ENCODE results near the gene CD109. TPM values are rescaled to one million over a fixed set of nuclear protein-coding genes. Genes with fewer than 3 reads are reported as not detected.

CD109 gene
- polyA plus RNA-seq, 3 donors: 0.17 to 0.30 (median 0.20) TPM

DNA sequence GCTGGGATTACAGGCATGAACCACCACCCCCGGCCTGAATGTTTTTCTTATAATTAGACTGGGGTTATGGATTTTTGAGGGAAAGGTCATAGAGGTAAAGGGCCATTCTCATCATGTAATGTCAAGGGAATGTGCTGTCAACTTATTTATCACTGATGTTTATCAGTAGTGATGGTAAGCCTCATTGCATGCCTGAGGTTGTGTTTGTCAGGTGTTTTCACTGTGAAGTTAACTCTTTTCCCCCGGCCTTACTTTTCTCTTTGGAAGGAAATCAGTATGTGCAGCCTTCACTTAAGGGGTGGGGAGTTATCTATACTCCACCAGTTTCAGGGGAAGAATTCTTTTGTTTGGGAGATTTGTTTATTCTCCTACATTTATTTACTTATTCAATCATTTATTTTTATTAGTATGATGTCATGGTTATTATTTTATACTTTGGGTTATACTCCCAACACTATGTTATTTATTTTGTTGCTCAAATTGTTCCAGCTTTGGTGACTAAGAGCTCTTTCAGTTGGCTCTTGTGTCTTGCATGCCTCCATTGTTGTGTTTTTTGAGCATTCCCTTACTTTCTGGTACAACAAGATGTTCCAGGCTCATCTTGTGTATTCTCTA, 39.4 kb upstream of the CD109 start:
- H3K36me3 Mint-ChIP-seq: peaks cover 5 to 8% of the 10 kb centered on the region in 2 donors
- no peaks in the 10 kb centered on the region for H3K9me3 ChIP-seq (replicated peaks in 1 of 2; ENCODE audit: control insufficient read depth in 1 of 2, insufficient read depth in 1 of 2, low read length in 2 of 2)
- no peak overlapping the region for H3K4me3 ChIP-seq (replicated peaks in 1 of 3; ENCODE audit: low read depth in 2 of 3, low read length in 3 of 3)
- H3K9me3 Mint-ChIP-seq: peaks cover 0 to 3% (median 0%) of the 10 kb centered on the region in 7 donors
- no CpG with 5 or more reads among the region's 2 CpGs for WGBS (ENCODE audit: insufficient coverage)
- H3K27ac ChIP-seq (ENCODE audit: low read depth in 1 of 2, low read length in 2 of 2): no peak overlapping the region
- no peaks in the 10 kb centered on the region for H3K27me3 ChIP-seq (ENCODE audit: control insufficient read depth in 2 of 2, insufficient read depth in 2 of 2, low read length in 2 of 2)
- no peaks in the 10 kb centered on the region for H3K36me3 ChIP-seq (replicated peaks in 1 of 2; ENCODE audit: control insufficient read depth in 1 of 2, insufficient read depth in 2 of 2, low read length in 2 of 2)
- DNase-seq: no peak
- H3K27ac Mint-ChIP-seq: no peak overlapping the region
- H3K9ac ChIP-seq (ENCODE audit: insufficient read depth, low read length, poor library complexity, severe bottlenecking): no peak overlapping the region
- no peak overlapping the region for H3K4me3 Mint-ChIP-seq
- TF ChIP-seq, protein P1, sequence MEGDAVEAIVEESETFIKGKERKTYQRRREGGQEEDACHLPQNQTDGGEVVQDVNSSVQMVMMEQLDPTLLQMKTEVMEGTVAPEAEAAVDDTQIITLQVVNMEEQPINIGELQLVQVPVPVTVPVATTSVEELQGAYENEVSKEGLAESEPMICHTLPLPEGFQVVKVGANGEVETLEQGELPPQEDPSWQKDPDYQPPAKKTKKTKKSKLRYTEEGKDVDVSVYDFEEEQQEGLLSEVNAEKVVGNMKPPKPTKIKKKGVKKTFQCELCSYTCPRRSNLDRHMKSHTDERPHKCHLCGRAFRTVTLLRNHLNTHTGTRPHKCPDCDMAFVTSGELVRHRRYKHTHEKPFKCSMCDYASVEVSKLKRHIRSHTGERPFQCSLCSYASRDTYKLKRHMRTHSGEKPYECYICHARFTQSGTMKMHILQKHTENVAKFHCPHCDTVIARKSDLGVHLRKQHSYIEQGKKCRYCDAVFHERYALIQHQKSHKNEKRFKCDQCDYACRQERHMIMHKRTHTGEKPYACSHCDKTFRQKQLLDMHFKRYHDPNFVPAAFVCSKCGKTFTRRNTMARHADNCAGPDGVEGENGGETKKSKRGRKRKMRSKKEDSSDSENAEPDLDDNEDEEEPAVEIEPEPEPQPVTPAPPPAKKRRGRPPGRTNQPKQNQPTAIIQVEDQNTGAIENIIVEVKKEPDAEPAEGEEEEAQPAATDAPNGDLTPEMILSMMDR (IDR thresholded peaks at IDR 0.05): no peak
- H3K4me1 Mint-ChIP-seq: peaks cover 18% of the 10 kb centered on the region
- peaks cover 14 to 21% of the 10 kb centered on the region in 2 donors for H3K4me1 ChIP-seq (ENCODE audit: control insufficient read depth in 1 of 2, insufficient read depth in 2 of 2, low read length in 2 of 2)
- H4K20me1 ChIP-seq (ENCODE audit: insufficient read depth, low read length): no peaks in the 10 kb centered on the region
- H3K4me2 ChIP-seq (replicated peaks; ENCODE audit: extremely low read depth, low read length, poor library complexity, severe bottlenecking): no peak overlapping the region
- H2AFZ ChIP-seq (ENCODE audit: insufficient read depth, low read depth, low read length, poor library complexity, severe bottlenecking): no peak overlapping the region
- peaks cover 26% of the 10 kb centered on the region for H3K79me2 ChIP-seq (ENCODE audit: insufficient read depth, low read length)
- H3K27me3 Mint-ChIP-seq (ENCODE audit: low read depth in 3 of 3): peaks cover 0 to 2% (median 0%) of the 10 kb centered on the region in 3 donors
- intact Hi-C loops (cut with micrococcal nuclease): loop anchor here in 1 of 2 donors (10.0 kb wide), 1 partner anchor 72 kb away; no protein-coding TSS in a partner anchor

DNA sequence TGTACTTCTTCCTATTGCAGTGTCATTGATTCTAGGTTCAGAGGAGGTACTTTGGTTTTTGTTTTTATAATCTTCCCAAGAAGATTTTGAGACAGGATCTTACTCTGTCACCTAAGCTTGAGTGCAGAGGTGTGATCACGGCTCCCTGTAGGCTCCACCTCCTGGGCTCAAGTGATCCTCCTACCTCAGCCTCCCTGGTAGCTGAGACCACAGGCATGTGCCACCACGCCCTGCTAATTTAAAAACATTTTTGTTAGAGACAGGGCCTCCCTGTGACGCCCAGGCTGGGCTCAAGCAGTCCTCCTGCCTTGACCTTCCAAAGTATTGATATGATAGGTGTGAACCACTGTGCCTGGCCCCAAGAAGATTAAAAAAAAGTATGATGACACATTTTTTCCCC, 38.8 kb upstream of the CD109 start:
- Histone ChIP-seq H3K9ac (ENCODE audit: insufficient read depth, low read length, poor library complexity, severe bottlenecking) (no peak overlapping the region), H3K9me3 (replicated peaks in 1 of 2; ENCODE audit: control insufficient read depth in 1 of 2, insufficient read depth in 1 of 2, low read length in 2 of 2) (no peaks in the 10 kb centered on the region), H3K4me3 (replicated peaks in 1 of 3; ENCODE audit: low read depth in 2 of 3, low read length in 3 of 3) (no peak overlapping the region), H3K4me2 (replicated peaks; ENCODE audit: extremely low read depth, low read length, poor library complexity, severe bottlenecking) (no peak overlapping the region), H3K79me2 (ENCODE audit: insufficient read depth, low read length) (peaks cover 20% of the 10 kb centered on the region), H3K27me3 (ENCODE audit: control insufficient read depth in 2 of 2, insufficient read depth in 2 of 2, low read length in 2 of 2) (no peaks in the 10 kb centered on the region), H4K20me1 (ENCODE audit: insufficient read depth, low read length) (no peaks in the 10 kb centered on the region), H2AFZ (ENCODE audit: insufficient read depth, low read depth, low read length, poor library complexity, severe bottlenecking) (no peak overlapping the region), H3K4me1 (ENCODE audit: control insufficient read depth in 1 of 2, insufficient read depth in 2 of 2, low read length in 2 of 2) (peaks cover 14 to 17% of the 10 kb centered on the region in 2 donors), H3K27ac (ENCODE audit: low read depth in 1 of 2, low read length in 2 of 2) (no peak overlapping the region), H3K36me3 (replicated peaks in 1 of 2; ENCODE audit: control insufficient read depth in 1 of 2, insufficient read depth in 2 of 2, low read length in 2 of 2) (no peaks in the 10 kb centered on the region)
- H3K4me1 Mint-ChIP-seq: peaks cover 15% of the 10 kb centered on the region
- WGBS (ENCODE audit: insufficient coverage): 71% methylated on average over 1 of the region's 3 CpGs
- H3K27me3 Mint-ChIP-seq (ENCODE audit: low read depth in 3 of 3): peaks cover 0 to 2% (median 0%) of the 10 kb centered on the region in 3 donors
- no peak overlapping the region for H3K4me3 Mint-ChIP-seq
- no peak overlapping the region for H3K27ac Mint-ChIP-seq
- TF ChIP-seq, protein P1 (IDR thresholded peaks at IDR 0.05): no peak
- H3K36me3 Mint-ChIP-seq: peaks cover 5 to 8% of the 10 kb centered on the region in 2 donors
- no peak for DNase-seq
- H3K9me3 Mint-ChIP-seq: peaks cover 0 to 3% (median 0%) of the 10 kb centered on the region in 7 donors
- intact Hi-C loops (cut with micrococcal nuclease): loop anchor here in 1 of 2 donors (10.0 kb wide), 1 partner anchor 72 kb away; no protein-coding TSS in a partner anchor

Measured in CD14-positive monocyte (primary cell).